ENCODE results near the gene SLC16A14.
"Not testable (repeated sequence)": the region's sequence is repeated elsewhere in the genome, so short reads cannot be mapped to it uniquely, and the experiment has no call there.

SLC16A14 gene, protein sequence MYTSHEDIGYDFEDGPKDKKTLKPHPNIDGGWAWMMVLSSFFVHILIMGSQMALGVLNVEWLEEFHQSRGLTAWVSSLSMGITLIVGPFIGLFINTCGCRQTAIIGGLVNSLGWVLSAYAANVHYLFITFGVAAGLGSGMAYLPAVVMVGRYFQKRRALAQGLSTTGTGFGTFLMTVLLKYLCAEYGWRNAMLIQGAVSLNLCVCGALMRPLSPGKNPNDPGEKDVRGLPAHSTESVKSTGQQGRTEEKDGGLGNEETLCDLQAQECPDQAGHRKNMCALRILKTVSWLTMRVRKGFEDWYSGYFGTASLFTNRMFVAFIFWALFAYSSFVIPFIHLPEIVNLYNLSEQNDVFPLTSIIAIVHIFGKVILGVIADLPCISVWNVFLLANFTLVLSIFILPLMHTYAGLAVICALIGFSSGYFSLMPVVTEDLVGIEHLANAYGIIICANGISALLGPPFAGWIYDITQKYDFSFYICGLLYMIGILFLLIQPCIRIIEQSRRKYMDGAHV

DNA sequence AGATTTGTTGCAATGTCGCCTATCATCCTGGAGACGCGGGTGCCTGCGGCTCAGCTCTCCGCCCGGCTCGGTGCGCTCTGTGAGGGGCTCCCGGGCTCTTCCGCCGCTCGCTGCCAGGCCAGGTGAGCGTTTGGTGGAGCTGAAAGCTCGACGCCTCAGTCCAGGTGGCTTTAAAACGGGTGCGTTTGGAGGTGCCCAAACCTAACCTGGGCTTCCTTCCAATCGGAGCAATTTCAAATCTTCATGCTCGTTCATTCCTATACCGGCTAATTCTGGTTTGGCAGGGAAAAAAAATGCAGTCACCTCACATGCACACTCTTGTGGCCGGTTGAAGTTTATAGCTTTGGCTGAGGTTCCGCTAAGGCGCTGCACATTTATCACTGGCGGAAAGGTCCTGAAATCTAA lies at the start of gene SLC16A14:
Gene SLC16A14, minus strand, starts transcription at position 274 of the 405 bp plus-strand sequence. CDS start 9,572 bp downstream, outside the sequence.
- DNase-seq (ENCODE audit: low read depth in 2 of 2), result no peak

DNA sequence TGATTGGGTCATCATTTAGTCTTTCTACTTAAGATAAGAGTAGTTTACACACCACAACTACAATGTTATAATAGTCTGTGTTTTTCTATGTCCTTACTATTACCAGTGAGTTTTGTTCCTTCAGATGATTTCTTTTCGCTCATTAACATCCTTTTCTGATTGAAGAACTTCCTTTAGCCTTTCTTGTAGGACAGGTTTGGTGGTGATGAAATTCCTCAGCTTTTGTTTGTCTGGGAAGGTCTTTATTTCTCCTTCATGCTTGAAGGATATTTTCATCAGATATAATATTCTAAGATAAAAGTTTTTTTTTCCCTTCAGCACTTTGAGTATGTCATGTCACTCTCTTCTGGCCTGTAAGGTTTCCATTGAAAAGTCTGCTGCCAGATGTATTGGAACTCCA lies 38.0 kb upstream of the SLC16A14 start:
- DNase-seq (ENCODE audit: low read depth in 2 of 2), result no peak

DNA sequence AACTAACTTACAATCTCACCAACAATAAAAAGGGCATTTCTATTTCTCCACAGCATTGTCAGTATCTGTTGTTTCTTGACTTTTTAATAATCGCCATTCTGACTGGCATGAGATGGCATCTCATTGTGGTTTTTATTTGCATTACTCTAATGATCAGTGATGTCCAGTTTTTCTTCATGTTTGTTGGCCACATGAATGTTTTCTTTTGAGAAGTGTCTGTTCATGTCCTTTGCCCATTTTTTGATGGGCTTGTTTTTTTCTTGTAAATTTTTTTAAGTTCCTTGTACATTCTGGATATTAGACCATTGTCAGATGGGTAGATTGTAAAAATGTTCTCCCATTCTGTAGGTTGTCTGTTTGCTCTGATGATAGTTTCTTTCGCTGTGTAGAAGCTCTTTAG lies 33.2 kb upstream of the SLC16A14 start:
- DNase-seq (ENCODE audit: low read depth in 2 of 2), result not testable (repeated sequence)

- no peak for DNase-seq (ENCODE audit: low read depth in 2 of 2)
Measured at GRCh38 chr2:230097841-230098240, 29.1 kb upstream of the SLC16A14 start.

GRCh38 chr2:230097424-230097823 lies 28.7 kb upstream of the SLC16A14 start:
- no peak for DNase-seq (ENCODE audit: low read depth in 2 of 2)

DNA sequence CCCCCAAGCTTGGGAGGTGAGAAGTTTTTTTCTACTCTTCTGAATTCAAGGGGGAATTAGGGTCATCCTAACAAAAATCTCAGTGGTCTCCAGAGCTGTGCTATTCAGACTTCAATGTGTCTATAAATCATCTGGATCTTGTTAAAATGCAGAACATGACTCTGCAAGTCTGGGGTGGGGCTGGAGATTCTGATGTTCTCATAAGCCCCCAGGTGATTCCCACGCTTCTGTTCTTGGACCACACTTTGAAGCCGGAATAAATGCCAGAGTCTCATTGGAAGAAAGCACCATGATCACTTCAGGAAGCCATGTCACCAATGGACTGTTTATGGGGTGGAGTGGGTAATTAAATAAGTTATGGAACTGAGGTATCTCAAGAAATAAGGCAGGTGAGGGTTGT lies 22.2 kb upstream of the SLC16A14 start:
- no peak for DNase-seq (ENCODE audit: low read depth in 2 of 2)

GRCh38 chr2:230085201-230085600 lies 16.5 kb upstream of the SLC16A14 start:
- DNase-seq (ENCODE audit: low read depth in 2 of 2), result no peak

DNA sequence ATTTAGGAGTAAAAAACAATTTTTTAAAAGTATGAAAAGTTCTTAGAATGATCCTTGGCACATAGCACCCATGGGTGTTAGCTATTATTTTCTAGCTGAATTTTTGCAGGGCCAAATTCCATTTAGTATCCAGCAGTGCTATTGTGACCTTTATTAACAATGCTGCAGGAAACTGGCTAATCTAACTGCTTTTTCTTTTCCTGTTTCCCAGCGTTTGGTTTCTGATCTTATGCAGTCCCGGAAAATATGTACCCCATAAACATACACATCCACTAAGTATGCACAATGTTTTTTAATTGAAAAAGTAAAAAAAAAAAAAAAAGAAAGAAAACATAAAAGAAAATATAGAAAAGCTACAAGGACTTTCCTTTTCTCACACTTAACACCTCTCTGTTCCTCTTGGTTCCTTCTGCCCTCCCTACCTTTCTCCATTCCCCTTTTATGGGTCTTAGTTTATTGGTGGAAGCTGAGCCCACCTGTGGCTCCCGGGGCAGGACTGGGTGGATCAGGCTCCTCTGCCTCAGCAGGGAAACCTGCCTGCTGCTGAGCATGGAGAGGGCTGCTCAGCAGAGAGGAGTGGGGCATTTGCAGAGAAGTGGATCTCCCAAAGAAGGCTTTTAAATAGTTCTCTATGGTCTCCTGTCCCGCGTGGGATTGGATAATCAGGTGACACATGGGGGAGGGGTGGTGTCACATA lies 9.3 kb upstream of the SLC16A14 start:
- no peak for DNase-seq (ENCODE audit: low read depth in 2 of 2)

DNA sequence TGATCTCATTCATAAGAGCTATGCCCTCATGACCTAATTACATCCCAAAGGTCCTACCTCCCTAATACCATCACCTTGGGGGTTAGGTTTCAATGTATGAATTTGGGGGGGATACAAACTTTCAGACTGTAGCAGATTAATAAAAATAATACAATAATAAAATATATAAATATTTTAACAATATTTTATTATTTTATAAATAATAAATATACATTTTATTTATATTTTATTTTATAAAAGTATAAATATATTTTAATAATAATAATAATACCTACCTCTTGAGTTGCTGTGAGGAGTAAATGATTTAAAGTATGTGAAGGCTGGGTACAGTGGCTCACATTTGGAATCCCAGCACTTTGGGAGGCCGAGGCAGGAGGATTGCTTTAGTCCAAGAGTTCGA lies 8.1 kb upstream of the SLC16A14 start:
- no peak for DNase-seq (ENCODE audit: low read depth in 2 of 2)

DNA sequence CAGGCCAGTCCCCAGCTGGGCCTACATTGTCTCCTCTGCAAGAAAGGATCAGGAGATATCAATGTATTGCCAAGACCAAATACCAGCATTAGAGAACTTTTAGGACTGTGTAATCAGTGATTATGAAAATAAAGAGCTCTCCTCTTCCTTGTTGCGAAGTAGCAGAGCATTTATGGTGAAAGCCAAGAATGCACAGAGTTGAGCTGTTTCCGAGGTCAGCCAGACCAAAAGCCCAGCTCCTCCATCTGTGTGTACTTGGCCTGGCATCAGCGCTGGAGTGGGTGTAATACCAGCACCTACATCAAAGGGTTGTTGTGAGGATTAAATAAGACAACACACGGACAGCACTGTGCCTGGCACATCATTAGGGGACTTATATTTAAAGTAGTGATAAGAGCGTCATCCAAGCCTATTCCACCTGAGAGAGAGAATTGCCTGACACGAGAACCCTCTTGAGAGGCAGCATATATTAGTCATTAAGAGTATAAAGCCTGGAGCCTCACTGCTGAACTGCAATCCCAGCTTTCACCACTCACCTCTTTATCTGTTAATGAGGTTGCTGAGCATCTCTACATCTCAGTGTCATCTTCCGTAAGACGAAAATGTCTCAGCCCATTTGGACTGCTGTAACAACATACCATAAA lies 7.4 kb upstream of the SLC16A14 start:
- DNase-seq (ENCODE audit: low read depth in 2 of 2), result no peak

GRCh38 chr2:230071421-230071820 lies 2.7 kb upstream of the SLC16A14 start:
- no peak for DNase-seq (ENCODE audit: low read depth in 2 of 2)

DNA sequence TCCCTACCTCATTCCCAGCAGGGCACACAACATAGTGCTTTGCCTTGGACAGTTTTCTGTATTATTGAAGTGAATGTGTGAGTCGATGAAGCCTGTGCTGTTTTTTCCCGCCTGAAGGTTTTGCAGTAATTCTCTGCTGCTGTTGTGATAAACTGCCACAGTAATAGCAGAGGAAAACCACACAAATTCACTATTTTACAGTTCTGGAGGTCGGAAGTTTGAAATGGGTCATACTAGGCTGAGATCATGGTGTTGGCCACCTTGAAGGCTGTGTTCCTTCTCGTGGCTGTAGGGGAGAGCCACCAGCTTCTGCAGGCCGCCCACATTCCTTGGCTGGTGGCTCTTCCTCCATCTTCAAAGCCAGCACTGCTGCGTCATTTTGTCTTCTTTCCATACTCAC lies 678 bp upstream of the SLC16A14 start:
- DNase-seq (ENCODE audit: low read depth in 2 of 2), result no peak

DNA sequence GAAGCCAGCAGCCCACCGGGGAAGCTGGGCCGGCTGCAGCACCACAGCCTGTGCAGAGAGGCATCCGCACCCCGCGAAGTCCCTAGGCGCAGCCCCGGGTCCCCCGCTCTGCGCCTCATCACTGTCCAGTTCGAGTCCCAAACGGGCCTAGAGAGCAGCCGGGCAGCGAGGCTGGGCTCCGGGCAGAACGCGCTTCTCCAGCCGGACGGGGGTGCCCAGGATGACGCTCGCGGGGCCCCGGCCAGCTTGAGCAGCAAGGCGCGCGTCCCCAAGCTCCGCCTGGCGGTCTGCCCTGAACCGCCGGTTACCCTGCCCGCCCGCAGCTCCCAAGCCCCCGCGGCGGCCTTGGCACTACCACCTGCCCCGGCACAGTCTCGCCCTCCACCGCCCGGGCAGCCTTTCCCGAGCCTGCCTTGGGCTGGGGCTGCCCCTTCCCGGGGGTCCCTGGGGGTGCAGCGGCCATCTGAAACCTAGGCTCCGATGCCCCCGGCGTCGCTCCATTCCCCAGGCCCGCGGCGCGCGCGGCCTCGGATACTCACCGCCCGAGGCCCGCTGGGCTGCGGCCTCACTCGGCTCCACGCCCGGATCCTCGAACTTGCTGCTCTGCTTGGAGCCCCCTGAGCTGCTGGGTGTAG lies 591 bp downstream of the SLC16A14 start:
- DNase-seq (ENCODE audit: low read depth in 2 of 2), result peak in 1 of 2 donors; percentile 23

DNA sequence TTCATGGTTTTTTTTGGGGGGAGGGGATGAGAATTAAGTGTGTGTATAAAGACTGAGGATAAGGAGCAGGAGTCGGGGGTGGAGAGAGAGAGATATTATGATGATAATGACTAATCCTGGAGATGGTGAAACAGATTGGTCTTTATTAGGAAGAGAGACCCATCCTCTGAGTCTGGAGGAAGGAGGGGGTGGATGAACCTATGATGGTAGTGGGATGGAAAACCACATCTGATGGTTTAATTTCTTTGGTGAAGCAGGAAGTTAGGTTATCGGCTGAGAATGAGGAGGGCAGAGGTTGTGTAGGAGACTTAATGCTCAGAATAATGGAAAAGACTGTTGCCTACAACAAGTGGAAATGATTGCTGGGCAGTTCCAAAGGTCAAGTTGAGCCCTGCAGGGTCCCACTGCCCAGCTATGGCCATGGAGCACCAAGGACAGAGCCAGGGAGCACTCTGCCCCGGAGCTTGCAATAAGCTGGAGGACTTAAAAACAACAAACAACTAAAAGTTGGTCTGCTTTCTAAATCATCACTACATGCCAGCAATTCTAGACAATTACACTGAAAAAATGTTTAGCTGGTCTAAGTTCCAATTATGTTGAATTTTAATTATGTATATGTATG lies 7.9 kb downstream of the SLC16A14 start:
- no peak for DNase-seq (ENCODE audit: low read depth in 2 of 2)

GRCh38 chr2:230053753-230054478 lies 14.8 kb downstream of the SLC16A14 start:
- DNase-seq (ENCODE audit: low read depth in 2 of 2), result no peak

DNA sequence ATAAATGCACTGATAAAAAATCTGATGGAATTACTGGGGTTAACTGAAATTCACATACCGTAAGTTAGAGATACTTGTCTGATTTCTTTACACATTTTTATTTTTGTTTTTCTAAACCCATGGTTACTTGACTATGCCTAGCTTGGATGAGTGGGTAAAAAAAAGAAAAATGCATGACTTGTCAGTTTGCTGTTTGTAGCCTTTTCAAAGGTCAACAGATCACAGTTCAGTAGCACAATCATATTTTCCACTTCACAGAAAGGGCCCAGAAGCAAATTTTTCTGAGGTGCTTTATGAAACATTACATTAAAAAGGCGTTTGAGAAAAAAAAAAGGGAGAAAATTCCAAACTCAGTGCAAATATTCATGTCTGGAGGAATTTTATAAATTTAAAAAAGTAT lies 16.4 kb downstream of the SLC16A14 start:
- DNase-seq (ENCODE audit: low read depth in 2 of 2), result no peak

GRCh38 chr2:230050136-230050535 lies 18.6 kb downstream of the SLC16A14 start:
- DNase-seq (ENCODE audit: low read depth in 2 of 2), result no peak

- no peak for DNase-seq (ENCODE audit: low read depth in 2 of 2)
Measured at GRCh38 chr2:230048010-230048671, 20.6 kb downstream of the SLC16A14 start.

DNA sequence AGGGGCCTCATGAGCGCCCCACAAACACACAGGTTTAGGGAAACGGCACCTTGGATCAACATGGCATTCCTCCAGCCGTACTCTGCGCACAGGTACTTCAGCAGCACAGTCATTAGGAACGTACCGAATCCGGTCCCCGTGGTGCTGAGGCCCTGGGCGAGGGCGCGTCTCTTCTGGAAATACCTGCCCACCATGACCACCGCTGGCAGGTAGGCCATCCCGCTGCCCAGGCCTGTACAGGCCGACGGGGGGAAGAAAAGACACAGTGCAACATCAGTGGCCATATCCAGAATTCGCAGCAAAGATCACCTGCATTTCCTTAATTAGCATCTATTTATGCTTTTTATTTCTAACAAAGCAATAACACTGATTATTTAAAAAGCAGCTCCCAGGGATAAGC lies 22.2 kb downstream of the SLC16A14 start:
- DNase-seq (ENCODE audit: low read depth in 2 of 2), result no peak

GRCh38 chr2:230043461-230043860 lies 25.3 kb downstream of the SLC16A14 start:
- DNase-seq (ENCODE audit: low read depth in 2 of 2), result no peak
